ENCODE results near the gene OR5B2.
"Not testable (repeated sequence)": the region's sequence is repeated elsewhere in the genome, so short reads cannot be mapped to it uniquely, and the experiment has no call there.

The OR5B2 gene

GRCh38 chr11:58406774-58407173, 21.1 kb downstream of the OR5B2 start, which contains the start of gene OR5B3:
Gene OR5B3 (minus strand): TSS chr11:58406874. CDS start chr11:58403409, 3,465 bp downstream.
- no peak for ATAC-seq
- TF ChIP-seq BACH2 (CRISPR knock-in tag; IDR thresholded peaks at IDR 0.05; ENCODE audit: borderline replicate concordance) = no peak
- no peak for TF ChIP-seq ZFP3 (CRISPR knock-in tag; IDR thresholded peaks at IDR 0.05)
- no peak for TF ChIP-seq ARNTL (CRISPR knock-in tag; IDR thresholded peaks at IDR 0.05; ENCODE audit: borderline replicate concordance, low read depth)
- TF ChIP-seq SNAI2 (CRISPR knock-in tag; IDR thresholded peaks at IDR 0.05) = no peak
- TF ChIP-seq CSDC2 (CRISPR knock-in tag; IDR thresholded peaks at IDR 0.05) = no peak
- no peak for TF ChIP-seq ZFP30 (CRISPR knock-in tag; IDR thresholded peaks at IDR 0.05)
- no peak for TF ChIP-seq ZNF8 (CRISPR knock-in tag; IDR thresholded peaks at IDR 0.05)

- ATAC-seq = not testable (repeated sequence)
Observed at GRCh38 chr11:58399622-58400021, 28.3 kb downstream of the OR5B2 start.

GRCh38 chr11:58395581-58395980, 32.3 kb downstream of the OR5B2 start:
- ATAC-seq = no peak
- TF ChIP-seq ZC3H10 (CRISPR knock-in tag; IDR thresholded peaks at IDR 0.05) (no peak), OSR1 (CRISPR knock-in tag; IDR thresholded peaks at IDR 0.05) (no peak), ISL1 (CRISPR knock-in tag; IDR thresholded peaks at IDR 0.05) (no peak), RARB (CRISPR knock-in tag; IDR thresholded peaks at IDR 0.05) (no peak), ZNF70 (CRISPR knock-in tag; IDR thresholded peaks at IDR 0.05) (no peak), ZFP30 (CRISPR knock-in tag; IDR thresholded peaks at IDR 0.05) (no peak)

DNA sequence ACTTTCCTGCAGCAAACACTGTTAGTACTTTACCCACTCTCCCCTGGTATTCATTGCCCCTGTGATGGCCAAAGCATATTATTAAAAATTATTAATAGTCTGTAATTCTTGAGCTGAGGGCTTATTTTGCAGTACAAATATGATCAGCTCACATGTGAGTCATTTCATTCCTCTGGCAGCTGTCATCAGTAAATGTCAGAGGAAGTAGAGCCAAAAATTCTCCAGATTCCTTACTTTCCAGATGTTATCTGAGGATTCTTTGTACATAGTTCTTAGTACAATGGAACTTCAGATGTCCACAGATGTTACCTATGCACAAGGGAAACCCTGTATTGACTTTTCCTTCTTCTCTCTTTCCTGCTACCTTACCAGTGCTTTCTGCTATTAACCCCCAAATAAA, 33.7 kb downstream of the OR5B2 start:
- TF ChIP-seq RARB (CRISPR knock-in tag; IDR thresholded peaks at IDR 0.05) = no peak
- TF ChIP-seq ZNF70 (CRISPR knock-in tag; IDR thresholded peaks at IDR 0.05) = no peak
- ATAC-seq = peak; percentile 76

DNA sequence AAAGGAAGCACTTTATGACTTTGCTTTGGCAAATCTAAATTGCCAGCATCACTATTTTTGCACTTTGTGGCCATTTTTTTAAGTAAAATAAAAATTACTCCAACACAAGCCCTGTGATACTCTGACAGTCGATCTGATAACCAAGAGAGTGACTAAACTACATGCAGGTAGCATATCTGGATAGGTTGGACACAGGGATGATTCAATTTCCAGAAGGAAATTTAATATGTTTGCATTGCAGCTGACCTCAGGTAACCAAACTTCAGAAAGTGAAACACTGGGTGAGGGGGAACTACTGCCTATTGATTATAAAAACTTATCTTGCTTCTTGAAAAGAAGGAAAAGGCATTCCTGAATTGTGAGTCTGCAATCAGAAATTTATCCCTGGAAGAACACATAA, 35.2 kb downstream of the OR5B2 start:
- TF ChIP-seq, protein P1, sequence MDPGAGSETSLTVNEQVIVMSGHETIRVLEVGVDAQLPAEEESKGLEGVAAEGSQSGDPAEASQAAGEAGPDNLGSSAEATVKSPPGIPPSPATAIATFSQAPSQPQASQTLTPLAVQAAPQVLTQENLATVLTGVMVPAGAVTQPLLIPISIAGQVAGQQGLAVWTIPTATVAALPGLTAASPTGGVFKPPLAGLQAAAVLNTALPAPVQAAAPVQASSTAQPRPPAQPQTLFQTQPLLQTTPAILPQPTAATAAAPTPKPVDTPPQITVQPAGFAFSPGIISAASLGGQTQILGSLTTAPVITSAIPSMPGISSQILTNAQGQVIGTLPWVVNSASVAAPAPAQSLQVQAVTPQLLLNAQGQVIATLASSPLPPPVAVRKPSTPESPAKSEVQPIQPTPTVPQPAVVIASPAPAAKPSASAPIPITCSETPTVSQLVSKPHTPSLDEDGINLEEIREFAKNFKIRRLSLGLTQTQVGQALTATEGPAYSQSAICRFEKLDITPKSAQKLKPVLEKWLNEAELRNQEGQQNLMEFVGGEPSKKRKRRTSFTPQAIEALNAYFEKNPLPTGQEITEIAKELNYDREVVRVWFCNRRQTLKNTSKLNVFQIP (CRISPR knock-in tag; IDR thresholded peaks at IDR 0.05; ENCODE audit: borderline replicate concordance, low read depth) = no peak
- TF ChIP-seq CSDC2 (CRISPR knock-in tag; IDR thresholded peaks at IDR 0.05) = no peak
- no peak for TF ChIP-seq ZNF8 (CRISPR knock-in tag; IDR thresholded peaks at IDR 0.05)
- no peak for ATAC-seq

DNA sequence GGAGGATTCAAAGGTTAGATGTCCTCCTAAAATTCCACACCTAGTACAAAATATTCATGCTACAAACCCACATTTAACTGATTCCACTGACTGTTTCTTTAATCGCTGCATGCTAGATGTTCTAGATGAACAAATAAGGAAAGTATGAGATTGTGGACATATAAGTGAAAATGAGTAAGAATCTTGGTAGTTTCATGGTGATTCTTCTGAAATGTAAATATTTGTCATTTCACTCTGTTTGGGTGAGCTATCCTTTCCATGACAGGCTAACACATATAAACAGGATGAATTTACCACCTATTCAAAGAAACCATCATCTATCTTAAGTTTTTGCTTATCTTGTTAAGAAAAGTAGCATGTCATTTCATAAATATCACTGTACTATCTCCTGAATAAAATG, 36.0 kb downstream of the OR5B2 start:
- TF ChIP-seq RARB (CRISPR knock-in tag; IDR thresholded peaks at IDR 0.05) (no peak), TSHZ2 (CRISPR knock-in tag; IDR thresholded peaks at IDR 0.05) (no peak), CSDC2 (CRISPR knock-in tag; IDR thresholded peaks at IDR 0.05) (no peak), ZFP3 (CRISPR knock-in tag; IDR thresholded peaks at IDR 0.05) (no peak), ZNF70 (CRISPR knock-in tag; IDR thresholded peaks at IDR 0.05) (no peak), OSR1 (CRISPR knock-in tag; IDR thresholded peaks at IDR 0.05) (no peak), BACH2 (CRISPR knock-in tag; IDR thresholded peaks at IDR 0.05; ENCODE audit: borderline replicate concordance) (no peak), ESRRG (CRISPR knock-in tag; IDR thresholded peaks at IDR 0.05) (no peak), PATZ1 (CRISPR knock-in tag; IDR thresholded peaks at IDR 0.05; ENCODE audit: borderline replicate concordance) (no peak), TCF4 (CRISPR knock-in tag; IDR thresholded peaks at IDR 0.05; ENCODE audit: borderline replicate concordance) (no peak)
- TF ChIP-seq, protein P2, sequence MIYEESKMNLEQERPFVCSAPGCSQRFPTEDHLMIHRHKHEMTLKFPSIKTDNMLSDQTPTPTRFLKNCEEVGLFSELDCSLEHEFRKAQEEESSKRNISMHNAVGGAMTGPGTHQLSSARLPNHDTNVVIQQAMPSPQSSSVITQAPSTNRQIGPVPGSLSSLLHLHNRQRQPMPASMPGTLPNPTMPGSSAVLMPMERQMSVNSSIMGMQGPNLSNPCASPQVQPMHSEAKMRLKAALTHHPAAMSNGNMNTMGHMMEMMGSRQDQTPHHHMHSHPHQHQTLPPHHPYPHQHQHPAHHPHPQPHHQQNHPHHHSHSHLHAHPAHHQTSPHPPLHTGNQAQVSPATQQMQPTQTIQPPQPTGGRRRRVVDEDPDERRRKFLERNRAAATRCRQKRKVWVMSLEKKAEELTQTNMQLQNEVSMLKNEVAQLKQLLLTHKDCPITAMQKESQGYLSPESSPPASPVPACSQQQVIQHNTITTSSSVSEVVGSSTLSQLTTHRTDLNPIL (CRISPR knock-in tag; IDR thresholded peaks at IDR 0.05; ENCODE audit: low read depth) = no peak
- TF ChIP-seq, protein P3, sequence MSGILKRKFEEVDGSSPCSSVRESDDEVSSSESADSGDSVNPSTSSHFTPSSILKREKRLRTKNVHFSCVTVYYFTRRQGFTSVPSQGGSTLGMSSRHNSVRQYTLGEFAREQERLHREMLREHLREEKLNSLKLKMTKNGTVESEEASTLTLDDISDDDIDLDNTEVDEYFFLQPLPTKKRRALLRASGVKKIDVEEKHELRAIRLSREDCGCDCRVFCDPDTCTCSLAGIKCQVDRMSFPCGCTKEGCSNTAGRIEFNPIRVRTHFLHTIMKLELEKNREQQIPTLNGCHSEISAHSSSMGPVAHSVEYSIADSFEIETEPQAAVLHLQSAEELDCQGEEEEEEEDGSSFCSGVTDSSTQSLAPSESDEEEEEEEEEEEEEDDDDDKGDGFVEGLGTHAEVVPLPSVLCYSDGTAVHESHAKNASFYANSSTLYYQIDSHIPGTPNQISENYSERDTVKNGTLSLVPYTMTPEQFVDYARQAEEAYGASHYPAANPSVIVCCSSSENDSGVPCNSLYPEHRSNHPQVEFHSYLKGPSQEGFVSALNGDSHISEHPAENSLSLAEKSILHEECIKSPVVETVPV (CRISPR knock-in tag; IDR thresholded peaks at IDR 0.05) = no peak
- no peak for ATAC-seq
